Upper lobe of right lung (tissue), 1 donor: ENCODE results near the gene NEK2. TPM values are rescaled to one million over a fixed set of nuclear protein-coding genes. Genes with fewer than 3 reads are reported as not detected.

ENCODE experiments used
- ATAC-seq: fragments of 200-7000 bp; cut with Tn5 transposase; one replicate; pipeline ENCODE4 v1.9.1; 2020; ENCODE audit warnings: mild to moderate bottlenecking, moderate library complexity
- DNase-seq: peaks from one replicate; pipeline ENCODE4 v3.0.0-alpha.2; 2020
- H3K27ac ChIP-seq: fragments of 200-600 bp; one replicate; pipeline ENCODE4 v1.8.0; 2022
- H3K27me3 ChIP-seq: fragments of 200-600 bp; one replicate; pipeline ENCODE4 v1.8.0; 2022; ENCODE audit warnings: mild to moderate bottlenecking
- H3K36me3 ChIP-seq: fragments of 200-600 bp; one replicate; pipeline ENCODE4 v1.8.0; 2022
- H3K4me1 ChIP-seq: fragments of 200-600 bp; one replicate; pipeline ENCODE4 v1.8.0; 2022
- H3K4me3 ChIP-seq: fragments of 200-600 bp; one replicate; pipeline ENCODE4 v1.8.0; 2022; ENCODE audit warnings: mild to moderate bottlenecking
- H3K9me3 ChIP-seq: fragments of 200-600 bp; one replicate; pipeline ENCODE4 v1.8.0; 2022
- intact Hi-C: fragments of 100-400 bp; cut with DNase I; formaldehyde crosslinking; loops from one replicate; pipeline ENCODE4 v1.11.0; 2022
- total RNA-seq: library from RNA; stranded (reverse); fragmentation: NEBNext Ultra II Directional; extraction: Animal tissue kit (Norgen Biotek cat#: 25700); gene quantifications from one replicate; pipeline ENCODE4 v1.2.1, GENCODE V29; 2021
- TF ChIP-seq, protein P1 (sequence below): fragments of 200-600 bp; IDR thresholded peaks from one replicate; pipeline ENCODE4 v1.8.0; 2022; ENCODE audit warnings: antibody characterized with exemption
- donor health status: DM: no; HTN: yes; CAD: no; lungs with severe emphysema.

NEK2 gene
- total RNA-seq, 1 donor from 2014 or later: 0.35 TPM

DNA sequence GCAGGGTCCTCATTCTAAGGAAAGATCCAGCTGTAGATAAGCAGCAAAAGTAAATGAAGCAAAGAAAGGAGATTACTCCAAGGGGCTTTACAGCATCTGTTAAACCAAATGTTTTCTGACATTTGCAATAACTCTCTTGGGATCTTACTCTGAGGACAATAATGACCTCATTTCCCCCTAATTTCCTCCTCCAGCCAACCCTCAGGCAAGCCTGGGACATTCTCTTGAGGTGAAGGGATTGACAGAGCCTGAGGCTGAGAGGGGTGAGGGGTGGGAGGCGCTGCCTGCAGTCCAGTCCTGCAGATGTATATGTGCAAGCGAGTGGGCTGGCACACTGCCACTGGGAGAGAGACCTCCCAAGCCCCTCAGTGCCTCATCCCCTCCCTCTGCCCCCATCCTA lies 40.5 kb upstream of the NEK2 start:
- ATAC-seq: no peak
- intact Hi-C loops: no loop called here
- Histone ChIP-seq H3K27me3 (no peaks in the 10 kb centered on the region), H3K9me3 (no peaks in the 10 kb centered on the region), H3K36me3 (no peaks in the 10 kb centered on the region), H3K4me3 (no peak overlapping the region), H3K4me1 (no peaks in the 10 kb centered on the region), H3K27ac (no peak overlapping the region)
- TF ChIP-seq, protein P1, sequence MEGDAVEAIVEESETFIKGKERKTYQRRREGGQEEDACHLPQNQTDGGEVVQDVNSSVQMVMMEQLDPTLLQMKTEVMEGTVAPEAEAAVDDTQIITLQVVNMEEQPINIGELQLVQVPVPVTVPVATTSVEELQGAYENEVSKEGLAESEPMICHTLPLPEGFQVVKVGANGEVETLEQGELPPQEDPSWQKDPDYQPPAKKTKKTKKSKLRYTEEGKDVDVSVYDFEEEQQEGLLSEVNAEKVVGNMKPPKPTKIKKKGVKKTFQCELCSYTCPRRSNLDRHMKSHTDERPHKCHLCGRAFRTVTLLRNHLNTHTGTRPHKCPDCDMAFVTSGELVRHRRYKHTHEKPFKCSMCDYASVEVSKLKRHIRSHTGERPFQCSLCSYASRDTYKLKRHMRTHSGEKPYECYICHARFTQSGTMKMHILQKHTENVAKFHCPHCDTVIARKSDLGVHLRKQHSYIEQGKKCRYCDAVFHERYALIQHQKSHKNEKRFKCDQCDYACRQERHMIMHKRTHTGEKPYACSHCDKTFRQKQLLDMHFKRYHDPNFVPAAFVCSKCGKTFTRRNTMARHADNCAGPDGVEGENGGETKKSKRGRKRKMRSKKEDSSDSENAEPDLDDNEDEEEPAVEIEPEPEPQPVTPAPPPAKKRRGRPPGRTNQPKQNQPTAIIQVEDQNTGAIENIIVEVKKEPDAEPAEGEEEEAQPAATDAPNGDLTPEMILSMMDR: no peak
- no peak for DNase-seq

GRCh38 chr1:211714154-211714553 lies 38.7 kb upstream of the NEK2 start:
- TF ChIP-seq, protein P1: no peak
- Histone ChIP-seq H3K9me3 (no peaks in the 10 kb centered on the region), H3K27ac (no peak overlapping the region), H3K4me1 (no peaks in the 10 kb centered on the region), H3K36me3 (no peaks in the 10 kb centered on the region), H3K27me3 (no peaks in the 10 kb centered on the region), H3K4me3 (no peak overlapping the region)
- intact Hi-C loops: no loop called here
- no peak for ATAC-seq
- no peak for DNase-seq

DNA sequence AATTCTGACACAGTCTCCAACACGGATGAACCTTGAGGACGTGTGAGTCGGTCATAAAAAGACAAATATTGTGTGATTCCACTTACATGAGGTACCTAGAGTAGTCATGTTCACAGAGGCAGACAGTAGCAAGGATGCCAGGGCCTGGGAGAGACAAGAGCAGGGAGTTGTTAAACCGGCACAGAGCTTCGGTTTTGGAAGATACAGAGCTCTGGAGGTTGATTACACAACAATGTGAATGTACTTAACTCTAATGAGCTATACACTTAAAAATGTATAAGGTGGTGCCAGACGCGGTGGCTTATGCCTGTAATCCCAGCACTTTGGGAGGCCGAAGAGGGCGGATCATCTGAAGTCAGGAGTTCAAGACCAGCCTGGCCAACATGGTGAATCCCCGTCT lies 37.8 kb upstream of the NEK2 start:
- intact Hi-C loops: no loop called here
- no peaks in the 10 kb centered on the region for H3K9me3 ChIP-seq
- no peak overlapping the region for H3K4me3 ChIP-seq
- TF ChIP-seq, protein P1: no peak
- H3K27ac ChIP-seq: no peak overlapping the region
- DNase-seq (no peak), ATAC-seq (no peak)
- H3K4me1 ChIP-seq: no peaks in the 10 kb centered on the region
- no peaks in the 10 kb centered on the region for H3K27me3 ChIP-seq
- H3K36me3 ChIP-seq: no peaks in the 10 kb centered on the region

DNA sequence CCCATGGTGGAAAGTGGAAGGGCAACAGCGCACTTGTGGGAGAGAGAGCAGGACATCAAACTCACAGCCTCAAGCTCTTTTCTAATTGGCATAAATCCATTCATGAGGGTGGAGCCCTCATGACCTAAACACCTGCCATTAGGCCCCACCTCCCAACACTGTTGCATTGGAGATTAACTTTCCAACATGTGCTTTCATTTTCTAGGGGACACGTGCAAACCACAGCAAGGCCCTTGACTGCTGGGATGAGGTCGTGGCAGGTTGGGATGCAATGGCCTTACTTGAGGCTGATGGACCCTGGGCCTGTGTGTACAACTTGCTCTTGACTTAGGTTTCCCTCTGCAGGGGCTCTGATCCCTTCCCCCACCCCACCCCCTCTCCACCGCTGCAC lies 35.9 kb upstream of the NEK2 start:
- H3K27ac ChIP-seq: no peak overlapping the region
- no peak for DNase-seq
- H3K4me1 ChIP-seq: no peaks in the 10 kb centered on the region
- no peaks in the 10 kb centered on the region for H3K27me3 ChIP-seq
- H3K36me3 ChIP-seq: no peaks in the 10 kb centered on the region
- TF ChIP-seq, protein P1: no peak
- no peak overlapping the region for H3K4me3 ChIP-seq
- no peaks in the 10 kb centered on the region for H3K9me3 ChIP-seq
- ATAC-seq: no peak
- intact Hi-C loops: no loop called here

- no peaks in the 10 kb centered on the region for H3K36me3 ChIP-seq
- H3K27ac ChIP-seq: no peak overlapping the region
- DNase-seq (no peak), ATAC-seq (no peak)
- intact Hi-C loops: no loop called here
- no peaks in the 10 kb centered on the region for H3K4me1 ChIP-seq
- no peaks in the 10 kb centered on the region for H3K9me3 ChIP-seq
- H3K4me3 ChIP-seq: no peak overlapping the region
- H3K27me3 ChIP-seq: no peaks in the 10 kb centered on the region
- TF ChIP-seq, protein P1: no peak
Observed at GRCh38 chr1:211710566-211711314, 35.3 kb upstream of the NEK2 start.

- Histone ChIP-seq H3K27ac (no peak overlapping the region), H3K36me3 (no peaks in the 10 kb centered on the region), H3K27me3 (no peaks in the 10 kb centered on the region), H3K4me1 (no peaks in the 10 kb centered on the region), H3K9me3 (no peaks in the 10 kb centered on the region), H3K4me3 (no peak overlapping the region)
- TF ChIP-seq, protein P1: no peak
- no peak for DNase-seq
- intact Hi-C loops: no loop called here
- no peak for ATAC-seq
Observed at GRCh38 chr1:211708926-211709325, 33.5 kb upstream of the NEK2 start.
